Measurements from ENCODE around the gene EVC2. TPM values are rescaled to one million over a fixed set of nuclear protein-coding genes. Genes with fewer than 3 reads are reported as not detected.

The EVC2 gene
- total and polyA plus RNA-seq, 4 experiments from 2014 or later: 0.31 to 3.3 (median 2.0) TPM

DNA sequence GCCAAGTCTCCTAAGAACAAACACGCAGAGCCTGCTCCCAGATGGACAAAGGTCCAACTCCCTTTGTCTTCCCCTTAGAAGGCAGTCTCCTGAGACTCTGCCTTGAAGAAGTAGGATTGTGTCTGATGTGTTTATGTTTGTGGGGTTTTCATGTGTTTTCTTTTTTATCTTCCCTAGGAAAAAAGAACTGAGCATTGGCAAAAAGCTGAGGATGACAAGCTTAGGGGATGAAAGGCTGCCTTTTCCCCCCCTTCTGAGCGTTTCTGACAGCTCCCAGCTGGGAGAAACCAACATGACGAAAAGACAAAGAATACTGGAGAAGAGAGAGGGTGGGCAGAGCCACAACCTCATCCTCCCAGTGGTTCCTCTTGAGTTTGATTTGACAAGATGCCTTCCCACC, 181.1 kb downstream of the EVC2 start:
- H3K4me3 Mint-ChIP-seq: no peak overlapping the region
- CTCF ChIA-PET (ENCODE audit: partially characterized antibody): no interaction called here
- intact Hi-C loops (cut with micrococcal nuclease): no loop called here
- peaks cover 0 to 5% (median 1%) of the 10 kb centered on the region in 8 donors for H3K9me3 Mint-ChIP-seq
- no peaks in the 10 kb centered on the region for H3K36me3 Mint-ChIP-seq
- Histone ChIP-seq H3K36me3 (ENCODE audit: insufficient read depth, low read length) (no peaks in the 10 kb centered on the region), H3K9me3 (ENCODE audit: control insufficient read depth in 1 of 2, low read length in 2 of 2) (no peaks in the 10 kb centered on the region), H3K27me3 (ENCODE audit: insufficient read depth, low read length) (no peaks in the 10 kb centered on the region), H3K27ac (ENCODE audit: low read depth, low read length) (no peak overlapping the region), H3K4me1 (ENCODE audit: insufficient read depth, low read length) (no peaks in the 10 kb centered on the region), H3K4me3 (ENCODE audit: low read length in 2 of 2) (no peak overlapping the region)
- POLR2A ChIA-PET (ENCODE audit: partially characterized antibody): no interaction called here
- DNase-seq: no peak
- H3K27ac Mint-ChIP-seq: no peak overlapping the region
- no peaks in the 10 kb centered on the region for H3K4me1 Mint-ChIP-seq
- H3K27me3 Mint-ChIP-seq: no peaks in the 10 kb centered on the region

GRCh38 chr4:5526080-5526846, 182.1 kb downstream of the EVC2 start:
- Mint-ChIP-seq H3K4me3 (no peak overlapping the region), H3K27ac (no peak overlapping the region), H3K9me3 (peaks cover 0 to 5% (median 1%) of the 10 kb centered on the region in 8 donors), H3K27me3 (no peaks in the 10 kb centered on the region), H3K4me1 (no peaks in the 10 kb centered on the region), H3K36me3 (no peaks in the 10 kb centered on the region)
- Histone ChIP-seq H3K4me3 (ENCODE audit: low read length in 2 of 2) (no peak overlapping the region), H3K9me3 (ENCODE audit: control insufficient read depth in 1 of 2, low read length in 2 of 2) (no peaks in the 10 kb centered on the region), H3K27me3 (ENCODE audit: insufficient read depth, low read length) (no peaks in the 10 kb centered on the region), H3K27ac (ENCODE audit: low read depth, low read length) (no peak overlapping the region), H3K4me1 (ENCODE audit: insufficient read depth, low read length) (no peaks in the 10 kb centered on the region), H3K36me3 (ENCODE audit: insufficient read depth, low read length) (no peaks in the 10 kb centered on the region)
- intact Hi-C loops (cut with micrococcal nuclease): no loop called here
- ChIA-PET POLR2A (ENCODE audit: partially characterized antibody) (no interaction called here), CTCF (ENCODE audit: partially characterized antibody) (no interaction called here)
- DNase-seq: no peak

- Mint-ChIP-seq H3K27ac (no peak overlapping the region), H3K27me3 (no peaks in the 10 kb centered on the region), H3K4me1 (no peaks in the 10 kb centered on the region), H3K4me3 (no peak overlapping the region), H3K9me3 (peaks cover 0 to 11% (median 3%) of the 10 kb centered on the region in 8 donors), H3K36me3 (no peaks in the 10 kb centered on the region)
- ChIA-PET CTCF (ENCODE audit: partially characterized antibody) (no interaction called here), POLR2A (ENCODE audit: partially characterized antibody) (no interaction called here)
- Histone ChIP-seq H3K4me1 (ENCODE audit: insufficient read depth, low read length) (no peaks in the 10 kb centered on the region), H3K36me3 (ENCODE audit: insufficient read depth, low read length) (no peaks in the 10 kb centered on the region), H3K27me3 (ENCODE audit: insufficient read depth, low read length) (no peaks in the 10 kb centered on the region), H3K9me3 (ENCODE audit: control insufficient read depth in 1 of 2, low read length in 2 of 2) (no peaks in the 10 kb centered on the region), H3K4me3 (ENCODE audit: low read length in 2 of 2) (no peak overlapping the region), H3K27ac (ENCODE audit: low read depth, low read length) (no peak overlapping the region)
- no peak for DNase-seq
- intact Hi-C loops (cut with micrococcal nuclease): no loop called here
Measured at GRCh38 chr4:5524446-5525299, 183.7 kb downstream of the EVC2 start.

GRCh38 chr4:5517372-5517771, 191.0 kb downstream of the EVC2 start:
- Mint-ChIP-seq H3K9me3 (peaks cover 0 to 11% (median 4%) of the 10 kb centered on the region in 8 donors), H3K4me1 (no peaks in the 10 kb centered on the region), H3K27ac (no peak overlapping the region), H3K36me3 (no peaks in the 10 kb centered on the region), H3K4me3 (no peak overlapping the region), H3K27me3 (no peaks in the 10 kb centered on the region)
- ChIA-PET CTCF (ENCODE audit: partially characterized antibody) (no interaction called here), POLR2A (ENCODE audit: partially characterized antibody) (no interaction called here)
- Histone ChIP-seq H3K4me1 (ENCODE audit: insufficient read depth, low read length) (no peaks in the 10 kb centered on the region), H3K4me3 (ENCODE audit: low read length in 2 of 2) (no peak overlapping the region), H3K27me3 (ENCODE audit: insufficient read depth, low read length) (no peaks in the 10 kb centered on the region), H3K36me3 (ENCODE audit: insufficient read depth, low read length) (no peaks in the 10 kb centered on the region), H3K9me3 (ENCODE audit: control insufficient read depth in 1 of 2, low read length in 2 of 2) (no peaks in the 10 kb centered on the region), H3K27ac (ENCODE audit: low read depth, low read length) (no peak overlapping the region)
- intact Hi-C loops (cut with micrococcal nuclease): no loop called here
- no peak for DNase-seq

DNA sequence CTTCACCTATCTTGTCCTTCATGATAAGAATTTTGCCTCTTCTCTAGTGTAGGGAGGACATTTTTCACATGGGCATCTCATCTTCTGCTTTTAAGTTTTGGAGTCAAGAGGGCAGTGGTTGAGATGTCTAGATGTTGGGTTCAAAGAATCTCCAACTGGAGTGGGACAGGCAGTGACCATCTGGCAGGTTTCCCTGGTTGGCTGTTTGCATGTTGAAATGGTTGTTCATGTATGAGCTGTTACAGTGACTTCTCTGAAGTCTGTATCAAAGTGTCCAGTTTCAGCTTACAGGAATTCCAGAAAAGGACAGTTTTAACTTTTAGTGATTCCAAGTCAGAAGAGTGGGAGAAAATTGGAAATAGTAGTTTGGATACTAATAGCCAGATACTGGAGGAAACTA, 192.7 kb downstream of the EVC2 start:
- H3K36me3 Mint-ChIP-seq: no peaks in the 10 kb centered on the region
- H3K4me1 Mint-ChIP-seq: no peaks in the 10 kb centered on the region
- POLR2A ChIA-PET (ENCODE audit: partially characterized antibody): no interaction called here
- H3K9me3 Mint-ChIP-seq: peaks cover 0 to 11% (median under 1%) of the 10 kb centered on the region in 8 donors
- no peak for DNase-seq
- Histone ChIP-seq H3K4me1 (ENCODE audit: insufficient read depth, low read length) (no peaks in the 10 kb centered on the region), H3K9me3 (ENCODE audit: control insufficient read depth in 1 of 2, low read length in 2 of 2) (no peaks in the 10 kb centered on the region), H3K36me3 (ENCODE audit: insufficient read depth, low read length) (no peaks in the 10 kb centered on the region), H3K27ac (ENCODE audit: low read depth, low read length) (no peak overlapping the region), H3K4me3 (ENCODE audit: low read length in 2 of 2) (no peak overlapping the region), H3K27me3 (ENCODE audit: insufficient read depth, low read length) (no peaks in the 10 kb centered on the region)
- CTCF ChIA-PET (ENCODE audit: partially characterized antibody): interaction anchor here (0.6 kb wide), 1 partner anchor 187 kb away, joined by 3 read pairs; no protein-coding TSS in a partner anchor
- no peak overlapping the region for H3K4me3 Mint-ChIP-seq
- no peak overlapping the region for H3K27ac Mint-ChIP-seq
- no peaks in the 10 kb centered on the region for H3K27me3 Mint-ChIP-seq
- intact Hi-C loops (cut with micrococcal nuclease): no loop called here

Other genes with a start within 250 kb of the EVC2 start
- gene EVC, start 2.6 kb upstream of the EVC2 start, total RNA-seq: 1 to 10 TPM; 2.1 to 2.9 TPM
- gene EVC, start 2.6 kb upstream of the EVC2 start, polyA plus RNA-seq: under 1 TPM in 1 of 2 donors, not detected in 1; 0.17 TPM
- gene CRMP1, start 184.5 kb upstream of the EVC2 start, total RNA-seq: not detected
- not detected for gene CRMP1, start 184.5 kb upstream of the EVC2 start, polyA plus RNA-seq

Measured in CD4-positive, alpha-beta memory T cell (primary cell).